ENCODE measurements around the gene RAP2A.

DNA sequence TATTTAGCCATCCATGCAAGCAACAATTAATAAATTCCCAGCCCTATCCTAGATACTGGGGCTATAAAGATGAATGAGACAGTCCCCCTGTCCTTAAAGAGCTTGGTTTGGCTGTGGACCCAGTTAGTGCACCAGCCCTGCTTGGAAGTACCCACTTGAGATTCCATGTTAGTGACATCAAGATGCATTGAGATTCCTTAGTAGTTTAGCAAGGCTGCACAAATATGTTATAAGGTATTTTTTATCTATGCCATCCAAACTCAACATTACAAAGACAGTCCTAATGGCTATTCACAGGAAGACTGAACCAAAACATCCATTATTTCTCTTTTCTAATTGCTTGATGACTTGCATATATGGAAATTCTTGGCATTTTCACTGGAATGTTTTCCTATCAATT, 48.8 kb upstream of the RAP2A start:
- TF ChIP-seq CTCF (IDR thresholded peaks at IDR 0.05) (no peak), POLR2A (IDR thresholded peaks at IDR 0.05) (no peak)

Measured in adrenal gland (tissue), 5 donors.